ENCODE data around the gene TNS1. TPM values are rescaled to one million over a fixed set of nuclear protein-coding genes. Genes with fewer than 3 reads are reported as not detected.
A peak's percentile ranks its signal among the peaks of the same experiment; 100 is the strongest.

Gene TNS1
- total RNA-seq, 4 donors from 2014 or later = 461 to 648 (median 565) TPM

- DNase-seq (ENCODE audit: low spot score in 2 of 2) = peak; percentile 79 to 90
- H3K4me3 ChIP-seq = no peak overlapping the region
- peak overlapping the region; percentile 74 to 94 (median 85) for H3K27ac ChIP-seq
- peaks cover 0 to 27% (median 0%) of the 10 kb centered on the region in 3 donors for H3K36me3 ChIP-seq
- TF ChIP-seq POLR2A (IDR thresholded peaks at IDR 0.05) = peak in 1 of 2 donors; percentile 43
- TF ChIP-seq EP300 (IDR thresholded peaks at IDR 0.05) = peak; percentile 86 to 91
- TF ChIP-seq CTCF (IDR thresholded peaks at IDR 0.05) = no peak
- no peaks in the 10 kb centered on the region for H3K9me3 ChIP-seq
- no peaks in the 10 kb centered on the region for H3K27me3 ChIP-seq
- peaks cover 3 to 100% (median 87%) of the 10 kb centered on the region in 4 donors for H3K4me1 ChIP-seq
- WGBS, 2 donors = 13 to 18% methylated on average over 15 to 19 of the region's 19 CpGs
Measured at GRCh38 chr2:217902379-217903141, 100.2 kb downstream of the TNS1 start.

DNA sequence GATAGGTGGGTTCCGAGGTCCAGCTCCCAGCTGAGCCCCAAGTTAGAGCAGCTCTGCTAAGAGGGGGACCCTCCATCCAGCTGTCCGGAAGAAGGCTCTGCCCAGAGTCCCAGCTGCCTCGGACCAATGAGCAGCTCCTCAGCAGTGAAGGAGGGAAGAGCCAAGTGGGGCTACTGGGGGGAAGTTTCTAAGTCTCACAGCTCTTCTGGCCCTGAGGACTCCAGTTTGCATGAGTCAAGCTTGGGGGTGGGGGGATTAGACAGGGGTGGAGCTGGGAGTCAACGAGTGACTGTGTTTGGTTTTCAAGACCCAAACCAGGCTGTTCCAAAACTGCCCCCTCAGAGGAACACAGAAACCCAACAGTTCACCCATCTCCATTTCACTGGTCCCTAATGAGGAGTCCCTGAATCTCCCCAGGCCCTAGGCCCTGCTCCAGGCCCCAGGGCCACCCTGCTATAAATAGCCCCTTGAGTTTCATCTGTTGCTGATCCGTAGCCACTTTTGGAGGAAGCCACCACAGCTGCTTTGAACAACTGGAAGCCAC, 100.9 kb downstream of the TNS1 start:
- H3K36me3 ChIP-seq = peaks cover 0 to 33% (median 6%) of the 10 kb centered on the region in 3 donors
- H3K27ac ChIP-seq = peak overlapping the region; percentile 74 to 94 (median 85)
- peak overlapping the region in 1 of 4 donors; percentile 14 for H3K4me3 ChIP-seq
- DNase-seq (ENCODE audit: low spot score in 2 of 2) = no peak
- H3K27me3 ChIP-seq = no peaks in the 10 kb centered on the region
- 26 to 43% methylated on average over 4 to 5 of the region's 5 CpGs for WGBS, 2 donors
- H3K9me3 ChIP-seq = no peaks in the 10 kb centered on the region
- H3K4me1 ChIP-seq = peaks cover 3 to 98% (median 82%) of the 10 kb centered on the region in 4 donors
- no peak for TF ChIP-seq CTCF (IDR thresholded peaks at IDR 0.05)
- TF ChIP-seq EP300 (IDR thresholded peaks at IDR 0.05) = no peak
- no peak for TF ChIP-seq POLR2A (IDR thresholded peaks at IDR 0.05)

DNA sequence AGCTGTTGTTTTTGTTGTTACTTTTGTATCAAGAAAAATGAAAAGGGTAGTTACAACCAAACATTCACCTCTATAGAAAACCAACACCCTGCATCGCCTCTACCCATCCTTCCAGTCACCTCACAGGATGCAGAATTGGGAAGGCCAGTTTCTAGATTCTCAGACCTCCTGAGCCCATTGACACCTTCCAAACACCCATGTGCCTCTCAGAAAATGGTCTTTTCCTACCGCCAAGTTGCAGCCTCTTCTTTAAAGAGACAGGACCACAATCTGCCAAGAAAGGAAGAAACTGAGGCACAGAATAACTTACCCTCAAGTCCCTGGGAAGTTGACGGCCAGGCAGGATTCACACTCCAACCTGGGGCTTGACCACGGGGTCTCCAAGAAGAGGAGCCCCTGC, 101.4 kb downstream of the TNS1 start:
- H3K4me1 ChIP-seq = peaks cover 3 to 93% (median 77%) of the 10 kb centered on the region in 4 donors
- H3K27me3 ChIP-seq = no peaks in the 10 kb centered on the region
- H3K36me3 ChIP-seq = peaks cover 0 to 38% (median 6%) of the 10 kb centered on the region in 3 donors
- WGBS, 2 donors = 54 to 74% methylated on average over 4 of the region's 4 CpGs
- peak overlapping the region in 1 of 4 donors; percentile 14 for H3K4me3 ChIP-seq
- TF ChIP-seq POLR2A (IDR thresholded peaks at IDR 0.05) (no peak), CTCF (IDR thresholded peaks at IDR 0.05) (no peak), EP300 (IDR thresholded peaks at IDR 0.05) (no peak)
- H3K9me3 ChIP-seq = no peaks in the 10 kb centered on the region
- no peak for DNase-seq (ENCODE audit: low spot score in 2 of 2)
- H3K27ac ChIP-seq = peak overlapping the region in 3 of 4 donors; percentile 79 to 94 (median 91)

GRCh38 chr2:217900780-217901360, 101.9 kb downstream of the TNS1 start:
- DNase-seq (ENCODE audit: low spot score in 2 of 2) = no peak
- 84 to 91% methylated on average over 7 of the region's 7 CpGs for WGBS, 2 donors
- H3K27ac ChIP-seq = peak overlapping the region in 2 of 4 donors; percentile 91 to 94
- H3K4me1 ChIP-seq = peaks cover 3 to 87% (median 72%) of the 10 kb centered on the region in 4 donors
- no peak overlapping the region for H3K4me3 ChIP-seq
- TF ChIP-seq EP300 (IDR thresholded peaks at IDR 0.05) = no peak
- no peak for TF ChIP-seq CTCF (IDR thresholded peaks at IDR 0.05)
- TF ChIP-seq POLR2A (IDR thresholded peaks at IDR 0.05) = no peak
- H3K27me3 ChIP-seq = no peaks in the 10 kb centered on the region
- H3K36me3 ChIP-seq = peaks cover 0 to 44% (median 6%) of the 10 kb centered on the region in 3 donors
- H3K9me3 ChIP-seq = no peaks in the 10 kb centered on the region

Measured in tibial nerve (tissue), 4 donors.